ENCODE results near the gene DNAH6. TPM values are rescaled to one million over a fixed set of nuclear protein-coding genes. Genes with fewer than 3 reads are reported as not detected.

The DNAH6 gene
- total and polyA plus RNA-seq, 9 of the 15 experiments (the other 6 are each of a cell fraction or from before 2014, with no cell fraction given) = 0.01 to 0.04 (median 0.01) TPM; not detected in 5

- TF ChIP-seq, protein P1, sequence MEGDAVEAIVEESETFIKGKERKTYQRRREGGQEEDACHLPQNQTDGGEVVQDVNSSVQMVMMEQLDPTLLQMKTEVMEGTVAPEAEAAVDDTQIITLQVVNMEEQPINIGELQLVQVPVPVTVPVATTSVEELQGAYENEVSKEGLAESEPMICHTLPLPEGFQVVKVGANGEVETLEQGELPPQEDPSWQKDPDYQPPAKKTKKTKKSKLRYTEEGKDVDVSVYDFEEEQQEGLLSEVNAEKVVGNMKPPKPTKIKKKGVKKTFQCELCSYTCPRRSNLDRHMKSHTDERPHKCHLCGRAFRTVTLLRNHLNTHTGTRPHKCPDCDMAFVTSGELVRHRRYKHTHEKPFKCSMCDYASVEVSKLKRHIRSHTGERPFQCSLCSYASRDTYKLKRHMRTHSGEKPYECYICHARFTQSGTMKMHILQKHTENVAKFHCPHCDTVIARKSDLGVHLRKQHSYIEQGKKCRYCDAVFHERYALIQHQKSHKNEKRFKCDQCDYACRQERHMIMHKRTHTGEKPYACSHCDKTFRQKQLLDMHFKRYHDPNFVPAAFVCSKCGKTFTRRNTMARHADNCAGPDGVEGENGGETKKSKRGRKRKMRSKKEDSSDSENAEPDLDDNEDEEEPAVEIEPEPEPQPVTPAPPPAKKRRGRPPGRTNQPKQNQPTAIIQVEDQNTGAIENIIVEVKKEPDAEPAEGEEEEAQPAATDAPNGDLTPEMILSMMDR (IDR thresholded peaks at IDR 0.05 in 2 of 3, conservative IDR thresholded peaks at IDR 0.05 in 1 of 3; ENCODE audit: insufficient read depth in 2 of 3, low read depth in 1 of 3, low read length in 3 of 3) = peak; percentile 52 to 70 (median 57)
Measured at GRCh38 chr2:84495539-84496146, 20.7 kb upstream of the DNAH6 start (continued).

DNA sequence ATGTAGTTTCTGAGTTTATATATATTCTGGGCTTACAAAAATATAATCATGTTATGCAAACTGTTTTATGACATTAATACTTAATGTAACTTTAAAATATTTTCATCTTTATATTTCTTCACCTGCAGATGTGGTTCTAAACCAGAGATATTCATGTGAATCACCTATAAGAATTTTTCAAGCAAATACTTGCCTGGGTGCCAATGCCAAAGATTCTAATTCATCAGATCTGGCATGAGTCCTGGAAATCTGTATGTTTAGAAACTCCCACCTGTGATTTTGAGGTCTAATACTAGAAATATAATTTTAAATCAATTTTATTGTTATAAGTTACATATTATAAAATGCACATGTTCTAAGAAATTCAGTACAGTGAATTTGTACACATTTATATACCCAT, 19.9 kb upstream of the DNAH6 start:
- ATAC-seq (no peak), DNase-seq (ENCODE audit: extremely low read depth in 1 of 4, low spot score in 3 of 4) (no peak), FAIRE-seq (no peak)
- Histone ChIP-seq H3K79me2 (ENCODE audit: control insufficient read depth, insufficient read depth, low read length) (no peaks in the 10 kb centered on the region), H3K9ac (ENCODE audit: insufficient read depth in 1 of 2, low read depth in 2 of 2, low read length in 2 of 2) (no peak overlapping the region), H3K4me1 (replicated peaks in 1 of 2; ENCODE audit: control insufficient read depth in 2 of 2, insufficient read depth in 2 of 2, low read length in 2 of 2) (no peaks in the 10 kb centered on the region), H2AFZ (ENCODE audit: low read depth, low read length) (no peak overlapping the region), H3K27me3 (ENCODE audit: control insufficient read depth in 2 of 2, insufficient read depth in 2 of 2, low read length in 2 of 2) (0 out of 5 replicates have a peak, but pooled peaks cover 0 to 3% of the 10 kb centered on the region in 2 experiments), H4K20me1 (replicated peaks; ENCODE audit: control insufficient read depth, insufficient read depth, low read length) (no peaks in the 10 kb centered on the region; the same call in 1 of the 2 replicates), H3K4me2 (ENCODE audit: insufficient read depth, low read length) (no peak overlapping the region), H3K27ac (ENCODE audit: extremely low read depth, low read depth, low read length) (no peak overlapping the region), H3K9me1 (ENCODE audit: control insufficient read depth, insufficient read depth, low read length) (no peaks in the 10 kb centered on the region), H3K36me3 (ENCODE audit: control insufficient read depth, insufficient read depth, low read length) (no peaks in the 10 kb centered on the region), H3K9me3 (replicated peaks; ENCODE audit: control insufficient read depth, insufficient read depth, low read depth, low read length) (no peaks in the 10 kb centered on the region), H3K4me3 (no peak overlapping the region)
- intact Hi-C loops (cut with micrococcal nuclease) (loop anchor here (5.0 kb wide), 1 partner anchor 386 kb away; the partner anchor contains the start of gene TRABD2A), in situ Hi-C loops (cut with MboI) (loop anchor here (5.0 kb wide), 2 partner anchors 371 to 431 kb away; no protein-coding TSS in a partner anchor)
- ChIA-PET CTCF (ENCODE audit: low intra/inter-chr PET ratio) (interaction anchor here (1.2 to 2.0 kb wide), 2 partner anchors 429 to 431 kb away, joined by 3 to 10 read pairs; no protein-coding TSS in a partner anchor), POLR2A (no interaction called here)
- no TSS peak for BruUV-seq (replicated peaks)
- TF ChIP-seq ZNF324 (CRISPR knock-in tag; IDR thresholded peaks at IDR 0.05) (no peak), CHD2 (IDR thresholded peaks at IDR 0.05; ENCODE audit: low read depth, low read length) (no peak), MGA (IDR thresholded peaks at IDR 0.05) (no peak), STAG1 (CRISPR knock-in tag; IDR thresholded peaks at IDR 0.05; ENCODE audit: borderline replicate concordance) (no peak), ZNF780A (CRISPR knock-in tag; IDR thresholded peaks at IDR 0.05) (no peak)
